CD14-positive monocyte (primary cell): ENCODE measurements around the gene ZNF467. TPM values are rescaled to one million over a fixed set of nuclear protein-coding genes. Genes with fewer than 3 reads are reported as not detected.

Experiments used
- DNase-seq, 3 donors: peaks; one replicate each; pipeline ENCODE4 v3.0.0-alpha.2; 2011 to 2022
- H2AFZ ChIP-seq: 2 replicates; pipeline ENCODE4 v1.6.0; 2012; ENCODE audit warnings: mild to moderate bottlenecking, low read depth, low read length, inconsistent platforms; ENCODE audit not compliant: insufficient read depth, poor library complexity, severe bottlenecking
- H3K27ac ChIP-seq, 2 donors: 1 replicate in 1 of 2; 2 replicates in 1 of 2; pipeline ENCODE4 v1.5.1; 2012 to 2013; ENCODE audit warnings: low read length in 2 of 2, control low read depth in 1 of 2, inconsistent platforms in 1 of 2, low read depth in 1 of 2, mild to moderate bottlenecking in 1 of 2
- H3K27me3 ChIP-seq, 2 donors: one replicate each; pipeline versions ENCODE4 v1.6.0 to v1.6.1; 2011 to 2013; ENCODE audit warnings: low read length in 2 of 2; ENCODE audit not compliant: control insufficient read depth in 2 of 2, insufficient read depth in 2 of 2
- H3K36me3 ChIP-seq, 2 donors: replicated peaks in 1 of 2; 1 replicate in 1 of 2; 2 replicates in 1 of 2; pipeline versions ENCODE4 v1.5.1 to v1.6.1; 2012 to 2013; ENCODE audit warnings: low read length in 2 of 2, control low read depth in 1 of 2, inconsistent platforms in 1 of 2, mild to moderate bottlenecking in 1 of 2; ENCODE audit not compliant: insufficient read depth in 2 of 2, control insufficient read depth in 1 of 2
- H3K4me1 ChIP-seq, 2 donors: 1 replicate in 1 of 2; 2 replicates in 1 of 2; pipeline versions ENCODE4 v1.5.1 to v1.6.1; 2012 to 2013; ENCODE audit warnings: low read length in 2 of 2, control low read depth in 1 of 2, inconsistent platforms in 1 of 2, mild to moderate bottlenecking in 1 of 2, moderate library complexity in 1 of 2; ENCODE audit not compliant: insufficient read depth in 2 of 2, control insufficient read depth in 1 of 2
- H3K4me2 ChIP-seq: replicated peaks from 2 replicates; pipeline ENCODE3; 2012; ENCODE audit warnings: low read length, moderate library complexity, mild to moderate bottlenecking; ENCODE audit not compliant: poor library complexity, severe bottlenecking; ENCODE audit errors: extremely low read depth
- H3K4me3 ChIP-seq, 3 experiments: fragments of 200-600 bp in 1 of 3; sonication (generic) in 1 of 3; replicated peaks in 1 of 3; 1 replicate in 2 of 3; 2 replicates in 1 of 3; pipeline ENCODE4 v1.5.1; 2011 to 2013; ENCODE audit warnings: low read length in 3 of 3, mild to moderate bottlenecking in 3 of 3, control low read depth in 2 of 3, low read depth in 2 of 3, inconsistent platforms in 1 of 3, moderate library complexity in 1 of 3
- H3K79me2 ChIP-seq: 2 replicates; pipeline ENCODE4 v1.6.0; 2012; ENCODE audit warnings: mild to moderate bottlenecking, control low read depth, inconsistent platforms, low read length, moderate library complexity; ENCODE audit not compliant: insufficient read depth
- H3K9ac ChIP-seq: 2 replicates; pipeline ENCODE4 v1.6.0; 2017; ENCODE audit warnings: low read length, mild to moderate bottlenecking; ENCODE audit not compliant: insufficient read depth, poor library complexity, severe bottlenecking
- H3K9me3 ChIP-seq, 2 donors: replicated peaks in 1 of 2; 1 replicate in 1 of 2; 2 replicates in 1 of 2; pipeline versions ENCODE4 v1.5.1 to v1.6.1; 2012 to 2013; ENCODE audit warnings: low read length in 2 of 2, control low read depth in 1 of 2; ENCODE audit not compliant: control insufficient read depth in 1 of 2, insufficient read depth in 1 of 2
- H4K20me1 ChIP-seq: 2 replicates; pipeline ENCODE4 v1.6.0; 2012; ENCODE audit warnings: mild to moderate bottlenecking, low read length, control low read depth, moderate library complexity; ENCODE audit not compliant: insufficient read depth
- H3K27ac Mint-ChIP-seq, 7 donors: one replicate each; pipeline ENCODE4 v1.8.0; 2020; ENCODE audit warnings: mild to moderate bottlenecking in 7 of 7, mixed read lengths in 7 of 7, moderate library complexity in 6 of 7, inconsistent platforms in 2 of 7
- H3K27me3 Mint-ChIP-seq, 3 donors: one replicate each; pipeline ENCODE4 v1.8.0; 2021 to 2022; ENCODE audit warnings: low read depth in 3 of 3, mild to moderate bottlenecking in 3 of 3, mixed read lengths in 3 of 3, moderate library complexity in 3 of 3, inconsistent platforms in 1 of 3
- H3K36me3 Mint-ChIP-seq, 2 donors: one replicate each; pipeline ENCODE4 v1.8.0; 2020; ENCODE audit warnings: mixed read lengths in 2 of 2, inconsistent platforms in 1 of 2, mild to moderate bottlenecking in 1 of 2
- H3K4me1 Mint-ChIP-seq: one replicate; pipeline ENCODE4 v1.8.0; 2020; ENCODE audit warnings: mild to moderate bottlenecking, mixed read lengths
- H3K4me3 Mint-ChIP-seq, 2 donors: one replicate each; pipeline ENCODE4 v1.8.0; 2020; ENCODE audit warnings: mild to moderate bottlenecking in 2 of 2, mixed read lengths in 2 of 2, moderate library complexity in 1 of 2
- H3K9me3 Mint-ChIP-seq, 7 donors: one replicate each; pipeline ENCODE4 v1.8.0; 2020 to 2022; ENCODE audit warnings: mixed read lengths in 7 of 7, mild to moderate bottlenecking in 6 of 7, moderate library complexity in 6 of 7, inconsistent platforms in 2 of 7
- CTCF ChIP-seq: fragments of 200-600 bp; IDR thresholded peaks from one replicate; pipeline ENCODE4 v1.8.0; 2022; ENCODE audit warnings: antibody characterized with exemption, mild to moderate bottlenecking
- WGBS: methylation state at CpG from one replicate; pipeline ENCODE4 v1.1.5; 2013; ENCODE audit warnings: missing lambda C conversion rate; ENCODE audit not compliant: insufficient coverage; 5-methylcytosine and 5-hydroxymethylcytosine counted together
- intact Hi-C, 2 donors: fragments of 100-400 bp; cut with micrococcal nuclease; formaldehyde crosslinking; loops; one replicate each; pipeline versions ENCODE4 v1.15.0 to v1.15.1; 2023
- polyA plus RNA-seq, 3 donors: library from polyadenylated mRNA; depleted of rRNA in 1 of 3; unstranded in 2 of 3; stranded (reverse) in 1 of 3; fragments of 300-500 nt in 2 of 3; fragments of >200 nt in 1 of 3; fragmentation: Illumina TruSeq in 2 of 3; gene quantifications; 1 replicate in 2 of 3; 2 replicates in 1 of 3; pipeline ENCODE4 v1.2.3, GENCODE V29; 2012 to 2021

Gene ZNF467
- polyA plus RNA-seq, 3 donors: 43.4 to 100 (median 52.8) TPM

DNA sequence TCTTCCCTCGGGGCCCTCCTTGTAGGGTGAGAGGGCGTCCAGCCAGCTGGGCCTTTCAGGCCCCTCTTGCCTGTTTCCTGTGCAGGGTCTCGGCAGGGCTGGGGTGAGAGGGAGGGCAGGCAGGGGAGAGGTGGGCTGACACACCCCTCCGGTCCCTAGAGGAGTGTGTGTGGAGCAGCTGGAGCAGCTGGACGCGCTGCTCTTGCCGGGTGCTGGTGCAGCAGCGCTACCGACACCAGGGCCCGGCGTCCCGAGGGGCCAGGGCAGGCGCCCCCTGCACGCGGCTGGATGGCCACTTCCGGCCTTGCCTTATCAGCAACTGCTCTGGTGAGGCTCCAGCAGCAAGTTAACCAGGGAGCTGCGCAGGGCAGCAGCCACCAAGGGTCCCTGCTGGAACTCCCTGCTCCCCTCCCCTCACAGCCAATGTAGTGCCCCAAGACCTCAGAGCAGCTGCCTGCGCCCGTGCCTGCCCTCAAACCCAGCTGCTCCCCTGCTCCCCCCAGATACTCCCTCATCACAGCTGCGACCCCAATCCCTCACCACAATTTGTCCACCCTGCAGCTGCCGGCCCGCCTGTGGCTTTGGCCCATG, 49.1 kb upstream of the ZNF467 start:
- Histone ChIP-seq H3K27me3 (no peaks in the 10 kb centered on the region), H3K9me3 (no peaks in the 10 kb centered on the region), H2AFZ (no peak overlapping the region), H3K36me3 (no peaks in the 10 kb centered on the region), H3K4me1 (no peaks in the 10 kb centered on the region), H3K27ac (no peak overlapping the region), H3K9ac (no peak overlapping the region), H3K4me2 (no peak overlapping the region), H3K79me2 (no peaks in the 10 kb centered on the region), H3K4me3 (no peak overlapping the region), H4K20me1 (no peaks in the 10 kb centered on the region)
- intact Hi-C loops: no loop called here
- Mint-ChIP-seq H3K27me3 (peaks cover 0 to 4% (median 0%) of the 10 kb centered on the region in 3 donors), H3K27ac (no peak overlapping the region), H3K4me3 (no peak overlapping the region), H3K9me3 (no peaks in the 10 kb centered on the region), H3K4me1 (no peaks in the 10 kb centered on the region), H3K36me3 (no peaks in the 10 kb centered on the region)
- DNase-seq: no peak
- WGBS: 82% methylated on average over 20 of the region's 22 CpGs
- TF ChIP-seq CTCF: no peak

DNA sequence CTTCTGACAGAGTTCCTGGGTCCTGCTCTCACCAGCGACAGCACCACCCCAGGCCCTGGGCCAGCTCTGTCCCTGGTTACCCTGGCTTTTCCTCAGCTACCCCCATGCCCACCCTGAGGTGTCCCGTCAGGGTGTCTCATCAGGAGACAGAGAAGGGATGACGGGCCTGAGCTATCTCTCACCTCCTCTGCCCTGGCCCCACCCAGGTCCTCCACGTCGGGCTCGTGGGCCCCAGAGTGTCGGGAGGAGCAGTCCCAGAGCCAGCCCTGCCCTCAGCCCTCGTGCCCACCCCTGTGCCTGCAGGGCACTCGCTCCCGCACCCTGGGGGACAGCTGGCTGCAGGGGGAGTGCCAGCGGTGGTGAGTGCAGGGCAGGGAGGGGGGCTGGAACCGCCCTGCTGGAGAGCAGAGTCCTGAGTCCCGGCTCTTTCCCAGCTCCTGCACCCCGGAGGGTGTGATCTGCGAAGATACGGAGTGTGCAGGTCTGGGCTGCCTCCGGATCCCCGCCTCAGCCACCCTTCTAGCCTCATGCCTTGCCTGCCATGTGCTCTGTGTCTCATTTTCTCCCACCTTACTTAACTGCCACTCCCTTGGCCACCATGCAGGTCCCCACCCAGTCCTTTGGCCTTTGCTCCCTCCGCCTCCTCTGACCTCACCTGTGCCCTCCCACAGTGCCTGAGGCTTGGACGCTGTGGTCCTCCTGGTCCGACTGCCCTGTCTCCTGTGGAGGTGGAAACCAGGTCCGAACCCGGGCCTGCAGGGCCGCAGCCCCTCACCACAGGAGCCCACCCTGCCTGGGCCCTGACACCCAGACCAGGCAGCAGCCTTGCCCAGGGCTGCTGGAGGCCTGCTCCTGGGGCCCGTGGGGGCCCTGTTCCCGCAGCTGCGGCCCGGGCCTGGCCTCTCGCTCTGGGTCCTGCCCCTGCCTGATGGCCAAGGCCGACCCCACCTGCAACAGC, 48.1 kb upstream of the ZNF467 start:
- Histone ChIP-seq H4K20me1 (no peaks in the 10 kb centered on the region), H3K9me3 (no peaks in the 10 kb centered on the region), H3K4me2 (no peak overlapping the region), H3K36me3 (no peaks in the 10 kb centered on the region), H3K27me3 (no peaks in the 10 kb centered on the region), H3K4me3 (no peak overlapping the region), H3K9ac (no peak overlapping the region), H2AFZ (no peak overlapping the region), H3K4me1 (no peaks in the 10 kb centered on the region), H3K79me2 (no peaks in the 10 kb centered on the region), H3K27ac (no peak overlapping the region)
- no peak for TF ChIP-seq CTCF
- intact Hi-C loops: no loop called here
- H3K4me1 Mint-ChIP-seq: no peaks in the 10 kb centered on the region
- H3K9me3 Mint-ChIP-seq: no peaks in the 10 kb centered on the region
- H3K27ac Mint-ChIP-seq: no peak overlapping the region
- WGBS: 95% methylated on average over 22 of the region's 30 CpGs
- no peak overlapping the region for H3K4me3 Mint-ChIP-seq
- no peak for DNase-seq
- H3K36me3 Mint-ChIP-seq: no peaks in the 10 kb centered on the region
- H3K27me3 Mint-ChIP-seq: peaks cover 0 to 4% (median 0%) of the 10 kb centered on the region in 3 donors
